Measurements from ENCODE around the gene NEDD4L. TPM values are rescaled to one million over a fixed set of nuclear protein-coding genes. Genes with fewer than 3 reads are reported as not detected.
A peak's percentile ranks its signal among the peaks of the same experiment; 100 is the strongest.

The NEDD4L gene
- total RNA-seq, 1 donor from 2014 or later = 135 TPM

DNA sequence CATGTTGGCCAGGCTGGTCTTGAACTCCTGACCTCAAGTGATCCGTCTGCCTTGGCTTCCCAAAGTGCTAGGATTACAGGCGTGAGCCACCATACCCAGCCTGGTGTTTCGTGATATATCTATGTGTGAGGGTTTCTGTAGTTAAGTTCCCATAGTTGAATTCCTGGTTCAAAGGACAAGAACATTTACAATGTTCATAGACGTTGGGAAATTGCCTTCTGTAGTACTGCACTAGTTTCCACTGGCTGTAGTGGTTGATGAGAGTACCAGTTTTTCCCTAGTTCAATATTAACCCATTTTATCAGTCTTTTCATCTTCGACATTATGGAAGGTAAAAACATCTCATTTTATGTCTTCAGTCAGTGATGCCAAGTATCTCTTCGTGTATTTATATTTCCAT, 171.0 kb downstream of the NEDD4L start:
- DNase-seq (ENCODE audit: low spot score in 2 of 2, unreplicated experiment in 2 of 2) = no peak
- H3K27ac Mint-ChIP-seq = peak overlapping the region; percentile 38
- TF ChIP-seq, protein P1, sequence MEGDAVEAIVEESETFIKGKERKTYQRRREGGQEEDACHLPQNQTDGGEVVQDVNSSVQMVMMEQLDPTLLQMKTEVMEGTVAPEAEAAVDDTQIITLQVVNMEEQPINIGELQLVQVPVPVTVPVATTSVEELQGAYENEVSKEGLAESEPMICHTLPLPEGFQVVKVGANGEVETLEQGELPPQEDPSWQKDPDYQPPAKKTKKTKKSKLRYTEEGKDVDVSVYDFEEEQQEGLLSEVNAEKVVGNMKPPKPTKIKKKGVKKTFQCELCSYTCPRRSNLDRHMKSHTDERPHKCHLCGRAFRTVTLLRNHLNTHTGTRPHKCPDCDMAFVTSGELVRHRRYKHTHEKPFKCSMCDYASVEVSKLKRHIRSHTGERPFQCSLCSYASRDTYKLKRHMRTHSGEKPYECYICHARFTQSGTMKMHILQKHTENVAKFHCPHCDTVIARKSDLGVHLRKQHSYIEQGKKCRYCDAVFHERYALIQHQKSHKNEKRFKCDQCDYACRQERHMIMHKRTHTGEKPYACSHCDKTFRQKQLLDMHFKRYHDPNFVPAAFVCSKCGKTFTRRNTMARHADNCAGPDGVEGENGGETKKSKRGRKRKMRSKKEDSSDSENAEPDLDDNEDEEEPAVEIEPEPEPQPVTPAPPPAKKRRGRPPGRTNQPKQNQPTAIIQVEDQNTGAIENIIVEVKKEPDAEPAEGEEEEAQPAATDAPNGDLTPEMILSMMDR (IDR thresholded peaks at IDR 0.05; ENCODE audit: unreplicated experiment) = no peak
- no peaks in the 10 kb centered on the region for H3K27me3 Mint-ChIP-seq (ENCODE audit: low read depth)
- no peak overlapping the region for H3K4me3 Mint-ChIP-seq
- H3K4me1 Mint-ChIP-seq = peaks cover 50% of the 10 kb centered on the region
- no peaks in the 10 kb centered on the region for H3K36me3 Mint-ChIP-seq
- no peaks in the 10 kb centered on the region for H3K9me3 Mint-ChIP-seq

DNA sequence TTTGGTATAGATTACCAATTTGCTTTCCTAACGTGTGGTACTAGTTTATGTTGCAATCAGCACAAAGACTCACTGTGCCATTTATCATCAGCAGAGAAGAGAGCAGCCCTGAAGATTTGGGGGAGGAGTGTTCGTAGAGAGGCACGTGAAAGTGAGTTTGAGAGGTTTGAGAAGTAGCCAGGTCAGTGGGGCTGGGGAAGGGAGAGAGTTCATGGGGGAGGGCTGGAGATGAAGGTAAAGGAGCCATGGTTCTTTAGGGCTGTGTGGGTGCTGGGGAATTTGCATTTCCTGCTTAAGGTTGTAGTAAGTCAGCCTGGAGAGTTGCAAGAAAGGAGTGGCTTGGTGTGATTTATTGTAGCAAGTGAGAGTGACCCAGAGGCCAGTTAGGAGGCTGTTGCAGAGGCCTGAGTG, 172.1 kb downstream of the NEDD4L start:
- no peak for DNase-seq (ENCODE audit: low spot score in 2 of 2, unreplicated experiment in 2 of 2)

DNA sequence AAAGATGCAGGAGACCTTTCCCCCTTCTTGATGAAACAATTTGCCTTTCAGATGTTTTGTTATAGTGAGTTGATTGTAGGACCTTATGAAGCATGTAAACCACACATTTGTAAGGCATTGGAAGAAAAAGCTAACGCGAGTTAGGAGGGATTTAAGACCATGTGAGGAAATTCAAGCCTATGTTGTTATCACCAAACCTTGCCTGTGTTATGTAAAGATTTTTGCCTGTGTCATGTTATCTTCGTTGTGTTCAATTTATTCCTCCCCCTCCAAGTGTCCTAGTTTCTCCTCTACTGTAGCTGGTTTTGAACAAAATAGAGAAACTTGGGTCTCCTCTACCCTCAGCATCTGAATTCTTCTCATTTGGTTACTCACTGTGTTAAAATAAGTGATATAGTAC, 173.0 kb downstream of the NEDD4L start:
- H3K27ac Mint-ChIP-seq = no peak overlapping the region
- no peaks in the 10 kb centered on the region for H3K27me3 Mint-ChIP-seq (ENCODE audit: low read depth)
- peaks cover 54% of the 10 kb centered on the region for H3K4me1 Mint-ChIP-seq
- H3K36me3 Mint-ChIP-seq = no peaks in the 10 kb centered on the region
- no peak overlapping the region for H3K4me3 Mint-ChIP-seq
- TF ChIP-seq, protein P1 (IDR thresholded peaks at IDR 0.05; ENCODE audit: unreplicated experiment) = no peak
- no peak for DNase-seq (ENCODE audit: low spot score in 2 of 2, unreplicated experiment in 2 of 2)
- no peaks in the 10 kb centered on the region for H3K9me3 Mint-ChIP-seq

More for the DNA sequence above, 172.1 kb downstream of the NEDD4L start:
- H3K36me3 Mint-ChIP-seq = no peaks in the 10 kb centered on the region
- TF ChIP-seq, protein P1 (IDR thresholded peaks at IDR 0.05; ENCODE audit: unreplicated experiment) = no peak
- H3K4me3 Mint-ChIP-seq = no peak overlapping the region
- peaks cover 54% of the 10 kb centered on the region for H3K4me1 Mint-ChIP-seq
- no peaks in the 10 kb centered on the region for H3K27me3 Mint-ChIP-seq (ENCODE audit: low read depth)
- no peaks in the 10 kb centered on the region for H3K9me3 Mint-ChIP-seq
- peak overlapping the region; percentile 3 for H3K27ac Mint-ChIP-seq

DNA sequence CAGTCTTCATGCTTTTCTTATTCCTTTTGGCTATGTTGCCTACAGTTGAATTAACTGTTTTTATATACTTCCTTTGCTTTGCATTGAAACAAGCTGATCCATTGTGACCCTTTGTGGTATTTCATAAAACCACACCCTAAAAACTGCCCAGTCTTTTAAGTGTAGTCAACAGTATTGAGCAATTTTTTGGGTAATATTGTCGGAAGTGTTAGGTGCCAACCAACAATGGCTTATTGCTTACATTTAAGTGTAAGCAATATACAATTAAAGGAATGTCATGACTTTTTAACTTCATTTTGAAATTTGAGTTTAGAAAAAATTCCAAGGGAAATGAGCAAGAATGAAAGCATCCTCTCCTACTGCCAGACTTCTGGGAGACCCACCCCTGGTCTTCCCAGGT, 174.1 kb downstream of the NEDD4L start:
- DNase-seq (ENCODE audit: low spot score in 2 of 2, unreplicated experiment in 2 of 2) = no peak
- H3K9me3 Mint-ChIP-seq = no peaks in the 10 kb centered on the region
- H3K27ac Mint-ChIP-seq = no peak overlapping the region

DNA sequence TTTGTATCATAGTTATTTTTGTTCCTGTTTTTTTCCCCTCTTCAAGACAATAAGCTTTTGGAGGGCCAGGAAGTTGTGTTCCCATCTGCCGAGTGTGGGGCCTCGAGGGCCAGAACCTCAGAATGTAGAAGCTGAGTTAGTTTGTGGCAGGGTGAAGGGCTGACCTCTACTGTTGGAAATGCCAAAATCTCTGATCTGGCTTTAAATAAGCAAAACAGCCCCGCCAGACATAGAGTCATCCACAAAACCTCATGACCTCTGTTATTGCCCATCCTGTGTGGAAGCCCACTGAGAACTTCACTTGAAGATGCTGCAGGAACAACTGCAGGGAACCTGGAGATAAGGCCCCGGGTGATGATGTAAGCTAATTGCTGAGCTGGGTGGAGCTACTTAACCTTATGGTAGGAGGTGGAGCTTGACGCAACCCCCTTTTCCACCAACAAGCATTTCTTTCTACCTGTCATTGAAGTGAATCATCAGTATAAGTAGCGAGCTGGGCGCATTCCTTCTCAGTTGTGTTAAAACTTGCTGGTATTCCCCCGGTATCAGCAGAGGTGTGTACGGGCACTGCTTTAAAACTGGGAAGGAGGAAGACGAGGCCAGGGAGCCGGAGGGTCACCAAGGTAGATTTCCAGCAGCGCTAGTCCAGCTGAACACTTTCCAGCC, 177.2 kb downstream of the NEDD4L start:
- no peaks in the 10 kb centered on the region for H3K9me3 Mint-ChIP-seq
- H3K27ac Mint-ChIP-seq = peak overlapping the region; percentile 97
- H3K4me3 Mint-ChIP-seq = peak overlapping the region; percentile 76
- no peaks in the 10 kb centered on the region for H3K27me3 Mint-ChIP-seq (ENCODE audit: low read depth)
- TF ChIP-seq, protein P1 (IDR thresholded peaks at IDR 0.05; ENCODE audit: unreplicated experiment) = no peak
- peaks cover 55% of the 10 kb centered on the region for H3K4me1 Mint-ChIP-seq
- DNase-seq (ENCODE audit: low spot score in 2 of 2, unreplicated experiment in 2 of 2) = peak in 1 of 2 experiments; percentile 47
- H3K36me3 Mint-ChIP-seq = no peaks in the 10 kb centered on the region

More for the DNA sequence above, 174.1 kb downstream of the NEDD4L start:
- no peaks in the 10 kb centered on the region for H3K27me3 Mint-ChIP-seq (ENCODE audit: low read depth)
- TF ChIP-seq, protein P1 (IDR thresholded peaks at IDR 0.05; ENCODE audit: unreplicated experiment) = no peak
- no peaks in the 10 kb centered on the region for H3K36me3 Mint-ChIP-seq
- peaks cover 61% of the 10 kb centered on the region for H3K4me1 Mint-ChIP-seq
- no peak overlapping the region for H3K4me3 Mint-ChIP-seq
